Measurements from ENCODE around the gene MYO5B. TPM values are rescaled to one million over a fixed set of nuclear protein-coding genes. Genes with fewer than 3 reads are reported as not detected.

Gene MYO5B
- total and polyA plus RNA-seq, 4 donors: 5.4 to 23.4 (median 11.4) TPM

GRCh38 chr18:50182511-50182910 lies 12.4 kb downstream of the MYO5B start:
- no peak for DNase-seq (ENCODE audit: low spot score)
- H3K9ac ChIP-seq (ENCODE audit: low read depth in 1 of 2, low read length in 2 of 2): no peak overlapping the region
- no peaks in the 10 kb centered on the region for H3K36me3 ChIP-seq (ENCODE audit: control insufficient read depth in 4 of 4, insufficient read depth in 3 of 4, low read depth in 1 of 4, low read length in 3 of 4)
- no peaks in the 10 kb centered on the region for H3K27me3 ChIP-seq (ENCODE audit: control insufficient read depth in 4 of 4, insufficient read depth in 4 of 4, low read length in 3 of 4)
- no peak for TF ChIP-seq ATF3 (IDR thresholded peaks at IDR 0.05)
- no peak for TF ChIP-seq RXRA (IDR thresholded peaks at IDR 0.05)
- no peak for TF ChIP-seq YY1 (IDR thresholded peaks at IDR 0.05)
- TF ChIP-seq GABPA (IDR thresholded peaks at IDR 0.05 in 1 of 2, conservative IDR thresholded peaks at IDR 0.05 in 1 of 2): no peak
- H3K4me1 ChIP-seq (ENCODE audit: control insufficient read depth in 4 of 4, insufficient read depth in 4 of 4, low read length in 3 of 4): no peaks in the 10 kb centered on the region
- 68% methylated on average over 1 of the region's 1 CpG for WGBS
- H3K27ac ChIP-seq (ENCODE audit: low read depth in 1 of 2, low read length in 2 of 2): no peak overlapping the region
- H3K9me3 ChIP-seq (ENCODE audit: control insufficient read depth in 4 of 4, low read length in 3 of 4): no peaks in the 10 kb centered on the region
- H3K4me3 ChIP-seq (ENCODE audit: low read depth in 1 of 3, low read length in 3 of 3): no peak overlapping the region

- TF ChIP-seq TAF1 (conservative IDR thresholded peaks at IDR 0.05): no peak
- no peak for TF ChIP-seq HNF4A (conservative IDR thresholded peaks at IDR 0.05)
- TF ChIP-seq REST (IDR thresholded peaks at IDR 0.05): no peak
- TF ChIP-seq CTCF (IDR thresholded peaks at IDR 0.05; ENCODE audit: low read depth, low read length, missing input control): no peak
- no peak for TF ChIP-seq NR2F2 (IDR thresholded peaks at IDR 0.05)
- no peak for TF ChIP-seq HNF4G (IDR thresholded peaks at IDR 0.05)
- no peak for TF ChIP-seq GABPA (IDR thresholded peaks at IDR 0.05 in 1 of 2, conservative IDR thresholded peaks at IDR 0.05 in 1 of 2)
- no peak for TF ChIP-seq FOXA2 (IDR thresholded peaks at IDR 0.05)
- no peak for TF ChIP-seq SP1 (IDR thresholded peaks at IDR 0.05)
- TF ChIP-seq EGR1 (IDR thresholded peaks at IDR 0.05; ENCODE audit: low read depth in 2 of 2): no peak
- no peak for TF ChIP-seq YY1 (IDR thresholded peaks at IDR 0.05)
- Histone ChIP-seq H3K9ac (ENCODE audit: low read depth in 1 of 2, low read length in 2 of 2) (no peak overlapping the region), H3K4me1 (ENCODE audit: control insufficient read depth in 4 of 4, insufficient read depth in 4 of 4, low read length in 3 of 4) (no peaks in the 10 kb centered on the region), H3K4me3 (ENCODE audit: low read depth in 1 of 3, low read length in 3 of 3) (no peak overlapping the region), H3K36me3 (ENCODE audit: control insufficient read depth in 4 of 4, insufficient read depth in 3 of 4, low read depth in 1 of 4, low read length in 3 of 4) (no peaks in the 10 kb centered on the region), H3K27ac (ENCODE audit: low read depth in 1 of 2, low read length in 2 of 2) (no peak overlapping the region), H3K27me3 (ENCODE audit: control insufficient read depth in 4 of 4, insufficient read depth in 4 of 4, low read length in 3 of 4) (no peaks in the 10 kb centered on the region), H3K9me3 (ENCODE audit: control insufficient read depth in 4 of 4, low read length in 3 of 4) (no peaks in the 10 kb centered on the region)
- 49% methylated on average over 2 of the region's 2 CpGs for WGBS
- no peak for DNase-seq (ENCODE audit: low spot score)
Measured at GRCh38 chr18:50181590-50181989, 13.4 kb downstream of the MYO5B start.

- no peak for DNase-seq (ENCODE audit: low spot score)
- Histone ChIP-seq H3K9ac (ENCODE audit: low read depth in 1 of 2, low read length in 2 of 2) (no peak overlapping the region), H3K4me1 (ENCODE audit: control insufficient read depth in 4 of 4, insufficient read depth in 4 of 4, low read length in 3 of 4) (no peaks in the 10 kb centered on the region), H3K27ac (ENCODE audit: low read depth in 1 of 2, low read length in 2 of 2) (no peak overlapping the region), H3K4me3 (ENCODE audit: low read depth in 1 of 3, low read length in 3 of 3) (no peak overlapping the region), H3K9me3 (ENCODE audit: control insufficient read depth in 4 of 4, low read length in 3 of 4) (no peaks in the 10 kb centered on the region), H3K27me3 (ENCODE audit: control insufficient read depth in 4 of 4, insufficient read depth in 4 of 4, low read length in 3 of 4) (no peaks in the 10 kb centered on the region), H3K36me3 (ENCODE audit: control insufficient read depth in 4 of 4, insufficient read depth in 3 of 4, low read depth in 1 of 4, low read length in 3 of 4) (no peaks in the 10 kb centered on the region)
- 94% methylated on average over 2 of the region's 2 CpGs for WGBS
- TF ChIP-seq FOXA2 (IDR thresholded peaks at IDR 0.05) (no peak), FOXA1 (IDR thresholded peaks at IDR 0.05) (no peak), HNF4A (conservative IDR thresholded peaks at IDR 0.05) (no peak), SP1 (IDR thresholded peaks at IDR 0.05) (no peak), REST (IDR thresholded peaks at IDR 0.05) (no peak), NR2F2 (IDR thresholded peaks at IDR 0.05) (no peak), EGR1 (IDR thresholded peaks at IDR 0.05; ENCODE audit: low read depth in 2 of 2) (no peak), RAD21 (IDR thresholded peaks at IDR 0.05) (no peak), TAF1 (conservative IDR thresholded peaks at IDR 0.05) (no peak), ZBTB33 (IDR thresholded peaks at IDR 0.05) (no peak), YY1 (IDR thresholded peaks at IDR 0.05) (no peak)
Measured at GRCh38 chr18:50179465-50179864, 15.5 kb downstream of the MYO5B start.

Data from liver (tissue), 9 donors.